NB4 (cell line): ENCODE data around the gene UTF1.

Experiments used
- MYC ChIP-seq: IDR thresholded peaks from 2 replicates; pipeline ENCODE4 v1.6.1; 2011; ENCODE audit warnings: low read depth, low read length
- TF ChIP-seq, protein P1 (sequence below): IDR thresholded peaks from one replicate; pipeline ENCODE4 v1.5.1; 2012; ENCODE audit warnings: low read depth, low read length

DNA sequence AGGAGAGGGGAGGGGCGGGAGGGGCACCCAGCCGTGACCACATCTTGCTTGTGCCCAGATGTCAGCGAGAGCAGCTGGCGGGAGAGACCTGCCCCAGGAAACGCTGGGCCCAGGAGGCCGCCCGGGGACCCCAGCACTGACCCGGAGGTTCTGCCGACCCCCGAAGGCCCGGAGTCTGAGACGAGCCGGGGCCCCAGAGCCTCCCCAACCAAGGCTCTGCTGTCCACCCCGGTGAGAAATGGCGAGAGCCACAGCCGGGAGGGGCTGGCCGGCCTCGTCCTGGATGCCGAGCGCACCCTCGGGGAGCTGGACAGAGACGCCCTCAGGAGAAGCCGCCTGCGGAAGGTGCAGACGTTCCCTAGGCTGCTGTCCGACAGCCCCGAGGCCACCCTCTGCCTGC lies 44.1 kb upstream of the UTF1 start:
- TF ChIP-seq, protein P1, sequence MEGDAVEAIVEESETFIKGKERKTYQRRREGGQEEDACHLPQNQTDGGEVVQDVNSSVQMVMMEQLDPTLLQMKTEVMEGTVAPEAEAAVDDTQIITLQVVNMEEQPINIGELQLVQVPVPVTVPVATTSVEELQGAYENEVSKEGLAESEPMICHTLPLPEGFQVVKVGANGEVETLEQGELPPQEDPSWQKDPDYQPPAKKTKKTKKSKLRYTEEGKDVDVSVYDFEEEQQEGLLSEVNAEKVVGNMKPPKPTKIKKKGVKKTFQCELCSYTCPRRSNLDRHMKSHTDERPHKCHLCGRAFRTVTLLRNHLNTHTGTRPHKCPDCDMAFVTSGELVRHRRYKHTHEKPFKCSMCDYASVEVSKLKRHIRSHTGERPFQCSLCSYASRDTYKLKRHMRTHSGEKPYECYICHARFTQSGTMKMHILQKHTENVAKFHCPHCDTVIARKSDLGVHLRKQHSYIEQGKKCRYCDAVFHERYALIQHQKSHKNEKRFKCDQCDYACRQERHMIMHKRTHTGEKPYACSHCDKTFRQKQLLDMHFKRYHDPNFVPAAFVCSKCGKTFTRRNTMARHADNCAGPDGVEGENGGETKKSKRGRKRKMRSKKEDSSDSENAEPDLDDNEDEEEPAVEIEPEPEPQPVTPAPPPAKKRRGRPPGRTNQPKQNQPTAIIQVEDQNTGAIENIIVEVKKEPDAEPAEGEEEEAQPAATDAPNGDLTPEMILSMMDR, result no peak
- TF ChIP-seq MYC, result no peak
